Stimulated activated naive CD4-positive, alpha-beta T cell treated with Interleukin-2 at 50 U/mL for 16 hours (primary cell): ENCODE data around the gene S100A3.
A peak's percentile ranks its signal among the peaks of the same experiment; 100 is the strongest.
"Not testable (repeated sequence)": the region's sequence is repeated elsewhere in the genome, so short reads cannot be mapped to it uniquely, and the experiment has no call there.

Experiments used
- DNase-seq: peaks from one replicate; lab custom pipeline; 2025; lab: John Stamatoyannopoulos, UW

Gene S100A3

GRCh38 chr1:153534925-153535241, 14.2 kb downstream of the S100A3 start:
- no peak for DNase-seq

GRCh38 chr1:153534226-153534924, 14.7 kb downstream of the S100A3 start:
- no peak for DNase-seq

- DNase-seq = no peak
Measured at GRCh38 chr1:153533689-153534201, 15.3 kb downstream of the S100A3 start.

GRCh38 chr1:153532769-153533599, 16.1 kb downstream of the S100A3 start:
- DNase-seq = peak; percentile 70

- peak; percentile 26 for DNase-seq
Measured at GRCh38 chr1:153532181-153532580, 16.9 kb downstream of the S100A3 start.

- DNase-seq = no peak
Measured at GRCh38 chr1:153531638-153532037, 17.4 kb downstream of the S100A3 start.

- DNase-seq = no peak
Measured at GRCh38 chr1:153527683-153528040, 21.4 kb downstream of the S100A3 start.

GRCh38 chr1:153527023-153527682, 21.9 kb downstream of the S100A3 start:
- DNase-seq = no peak

GRCh38 chr1:153526132-153526543, 22.9 kb downstream of the S100A3 start:
- DNase-seq = no peak

- no peak for DNase-seq
Measured at GRCh38 chr1:153525088-153525728, 23.9 kb downstream of the S100A3 start.

- not testable (repeated sequence) for DNase-seq
Measured at GRCh38 chr1:153522353-153523048, 26.6 kb downstream of the S100A3 start.

- not testable (repeated sequence) for DNase-seq
Measured at GRCh38 chr1:153521808-153522207, 27.2 kb downstream of the S100A3 start.

GRCh38 chr1:153520818-153521476, 28.1 kb downstream of the S100A3 start:
- DNase-seq = no peak

GRCh38 chr1:153520137-153520691, 28.8 kb downstream of the S100A3 start:
- not testable (repeated sequence) for DNase-seq

- no peak for DNase-seq
Measured at GRCh38 chr1:153519242-153519641, 29.8 kb downstream of the S100A3 start.

- no peak for DNase-seq
Measured at GRCh38 chr1:153515504-153516394, 33.3 kb downstream of the S100A3 start.

- no peak for DNase-seq
Measured at GRCh38 chr1:153513666-153514065, 35.4 kb downstream of the S100A3 start.

- DNase-seq = no peak
Measured at GRCh38 chr1:153513023-153513422, 36.0 kb downstream of the S100A3 start.

GRCh38 chr1:153510984-153511410, 38.1 kb downstream of the S100A3 start:
- DNase-seq = peak; percentile 74
